Brain microvascular endothelial cell (primary cell): ENCODE results near the gene LRP1B.

Experiments used
- DNase-seq: peaks from one replicate; pipeline ENCODE4 v3.0.0-alpha.2; 2020
- H3K27ac ChIP-seq: fragments of 250-450 bp; sonication (Bioruptor Pico); 2 replicates; pipeline ENCODE4 v1.5.1; 2020; ENCODE audit warnings: mild to moderate bottlenecking, moderate library complexity
- H3K27me3 ChIP-seq: fragments of 250-450 bp; sonication (Bioruptor Pico); replicated peaks from 2 replicates; pipeline ENCODE4 v1.5.1; 2020; ENCODE audit warnings: mild to moderate bottlenecking
- H3K36me3 ChIP-seq: fragments of 250-450 bp; sonication (Bioruptor Pico); replicated peaks from 2 replicates; pipeline ENCODE4 v1.5.1; 2020; ENCODE audit warnings: mild to moderate bottlenecking
- H3K4me3 ChIP-seq: 2 replicates; pipeline ENCODE4 v1.5.1; 2011; ENCODE audit warnings: low read depth, mild to moderate bottlenecking, control low read depth, low read length, moderate library complexity
- in situ Hi-C: cut with HindIII; loops from 2 replicates; pipeline ENCODE4 v1.10.0; 2017; ENCODE audit warnings: low sequenced_read_pairs, low pct_ligation_motif_present
- TF ChIP-seq, protein P1 (sequence below): IDR thresholded peaks from 2 replicates; pipeline ENCODE4 v1.5.1; 2011; ENCODE audit warnings: low read depth, mild to moderate bottlenecking, moderate library complexity, low read length, control low read depth, inconsistent platforms; ENCODE audit errors: missing control alignments

The LRP1B gene

DNA sequence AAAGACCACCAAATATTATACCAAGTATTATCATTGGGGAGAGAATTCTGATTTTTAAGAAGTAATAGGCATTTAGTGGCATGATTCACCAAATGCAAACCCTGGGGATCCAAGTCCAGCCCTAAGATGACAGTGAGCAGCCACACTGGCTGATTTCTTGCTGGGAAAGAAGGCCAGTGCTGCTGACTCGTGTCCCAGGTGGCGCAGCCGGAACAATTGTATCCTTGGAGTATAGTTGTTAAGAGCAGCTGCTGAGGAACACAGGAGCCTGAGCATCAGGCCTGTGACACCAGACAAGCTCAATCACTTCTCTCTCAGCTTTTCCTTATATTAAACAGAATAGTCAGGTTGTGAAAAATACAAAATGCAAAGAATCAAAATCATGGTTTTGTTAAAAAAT, 48.4 kb downstream of the LRP1B start:
- Histone ChIP-seq H3K27ac (no peak overlapping the region), H3K36me3 (no peaks in the 10 kb centered on the region), H3K4me3 (no peak overlapping the region), H3K27me3 (no peaks in the 10 kb centered on the region)
- TF ChIP-seq, protein P1, sequence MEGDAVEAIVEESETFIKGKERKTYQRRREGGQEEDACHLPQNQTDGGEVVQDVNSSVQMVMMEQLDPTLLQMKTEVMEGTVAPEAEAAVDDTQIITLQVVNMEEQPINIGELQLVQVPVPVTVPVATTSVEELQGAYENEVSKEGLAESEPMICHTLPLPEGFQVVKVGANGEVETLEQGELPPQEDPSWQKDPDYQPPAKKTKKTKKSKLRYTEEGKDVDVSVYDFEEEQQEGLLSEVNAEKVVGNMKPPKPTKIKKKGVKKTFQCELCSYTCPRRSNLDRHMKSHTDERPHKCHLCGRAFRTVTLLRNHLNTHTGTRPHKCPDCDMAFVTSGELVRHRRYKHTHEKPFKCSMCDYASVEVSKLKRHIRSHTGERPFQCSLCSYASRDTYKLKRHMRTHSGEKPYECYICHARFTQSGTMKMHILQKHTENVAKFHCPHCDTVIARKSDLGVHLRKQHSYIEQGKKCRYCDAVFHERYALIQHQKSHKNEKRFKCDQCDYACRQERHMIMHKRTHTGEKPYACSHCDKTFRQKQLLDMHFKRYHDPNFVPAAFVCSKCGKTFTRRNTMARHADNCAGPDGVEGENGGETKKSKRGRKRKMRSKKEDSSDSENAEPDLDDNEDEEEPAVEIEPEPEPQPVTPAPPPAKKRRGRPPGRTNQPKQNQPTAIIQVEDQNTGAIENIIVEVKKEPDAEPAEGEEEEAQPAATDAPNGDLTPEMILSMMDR = no peak
- in situ Hi-C loops = no loop called here
- no peak for DNase-seq

DNA sequence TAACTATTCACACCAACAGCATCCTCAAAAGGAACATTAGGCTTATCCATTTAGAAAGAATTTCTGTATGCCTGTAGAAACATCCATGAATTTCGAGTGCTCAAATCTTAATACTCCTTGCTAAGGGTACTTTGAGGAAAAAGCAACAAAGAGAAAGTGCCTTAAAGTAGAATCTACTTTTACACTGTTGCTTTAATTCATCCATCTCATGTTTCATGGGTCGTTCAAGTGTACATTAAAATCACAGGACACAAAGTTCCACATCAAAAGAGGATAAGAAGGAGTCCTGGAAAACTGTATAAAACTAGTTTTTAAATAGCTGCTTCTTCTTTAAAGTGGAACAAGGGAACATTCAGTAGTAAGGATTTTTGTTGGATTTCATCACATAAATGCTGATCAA, 54.5 kb downstream of the LRP1B start:
- H3K4me3 ChIP-seq = no peak overlapping the region
- no peaks in the 10 kb centered on the region for H3K27me3 ChIP-seq
- in situ Hi-C loops = no loop called here
- H3K36me3 ChIP-seq = no peaks in the 10 kb centered on the region
- DNase-seq = no peak
- no peak overlapping the region for H3K27ac ChIP-seq
- TF ChIP-seq, protein P1 = no peak

DNA sequence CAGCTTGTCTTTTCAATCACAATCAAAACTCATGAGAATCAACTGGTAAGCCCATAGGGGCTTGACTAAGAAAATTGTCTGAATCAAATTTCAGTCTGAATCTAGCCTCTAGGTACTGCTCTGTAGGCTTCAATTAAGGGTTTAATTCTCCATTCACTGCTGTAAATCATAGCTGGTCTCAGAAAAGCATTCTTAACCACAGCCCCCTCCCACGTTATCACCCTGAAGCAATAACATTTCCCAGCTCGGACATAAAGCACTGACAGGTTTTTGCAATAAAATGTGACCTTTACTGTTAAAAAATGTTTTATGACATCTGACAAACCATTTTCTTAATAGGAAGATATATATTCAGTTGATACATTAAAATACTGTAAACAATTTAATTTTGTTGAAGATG, 55.0 kb downstream of the LRP1B start:
- in situ Hi-C loops = no loop called here
- H3K27me3 ChIP-seq = no peaks in the 10 kb centered on the region
- TF ChIP-seq, protein P1 = no peak

DNA sequence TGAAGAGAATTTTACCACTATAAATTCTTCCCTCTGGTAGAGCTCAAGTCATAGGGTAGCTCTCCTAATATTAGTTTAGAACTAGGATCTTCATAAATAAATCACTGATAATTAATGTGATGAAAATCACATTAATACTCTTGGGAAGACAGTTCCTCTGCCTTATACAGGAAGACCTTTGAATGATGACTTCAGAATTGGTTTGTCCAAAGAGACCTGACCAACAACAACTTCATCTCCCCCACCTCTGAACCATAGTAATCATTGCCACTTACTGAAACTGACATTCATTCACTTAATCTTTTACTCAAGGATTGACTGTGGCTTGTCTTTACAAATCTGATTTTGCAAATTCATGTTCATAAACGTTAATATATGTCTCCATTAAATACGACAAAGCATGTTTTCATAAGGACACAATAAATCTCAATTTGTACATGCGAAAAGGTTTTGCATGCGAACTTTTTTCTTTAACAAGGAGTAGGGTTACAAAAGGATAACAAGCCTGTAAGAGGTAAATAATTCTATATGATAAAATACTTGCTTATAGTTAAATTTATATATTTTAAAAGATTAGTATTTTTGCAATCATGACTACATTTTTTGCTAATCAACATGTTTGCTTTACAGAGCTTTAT, 61.4 kb downstream of the LRP1B start:
- no peaks in the 10 kb centered on the region for H3K27me3 ChIP-seq
- TF ChIP-seq, protein P1 = no peak
- no peak overlapping the region for H3K27ac ChIP-seq
- no peaks in the 10 kb centered on the region for H3K36me3 ChIP-seq
- in situ Hi-C loops = no loop called here
- H3K4me3 ChIP-seq = no peak overlapping the region
- DNase-seq = no peak

More for the DNA sequence above, 55.0 kb downstream of the LRP1B start:
- Histone ChIP-seq H3K4me3 (no peak overlapping the region), H3K36me3 (no peaks in the 10 kb centered on the region), H3K27ac (no peak overlapping the region)
- DNase-seq = no peak

DNA sequence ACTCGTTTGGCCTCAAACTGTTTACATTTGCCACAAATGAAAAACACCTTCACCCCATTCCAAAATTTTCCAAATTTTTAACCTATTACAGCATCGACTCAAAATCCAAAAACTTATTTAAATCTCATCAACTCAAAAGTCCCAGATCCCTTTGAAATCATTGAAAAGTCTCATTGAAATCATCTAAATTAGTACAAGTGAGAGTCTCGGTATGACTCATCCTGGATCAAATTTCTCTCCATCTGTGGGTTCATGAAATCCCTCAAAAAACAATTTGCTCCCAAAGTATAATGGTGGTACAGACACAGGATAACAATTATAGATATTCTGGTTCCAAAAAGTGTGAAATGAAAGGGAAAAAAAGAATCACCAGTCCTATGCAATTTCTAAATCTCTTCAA, 65.1 kb downstream of the LRP1B start:
- no peak for DNase-seq
- TF ChIP-seq, protein P1 = no peak
- Histone ChIP-seq H3K4me3 (no peak overlapping the region), H3K36me3 (no peaks in the 10 kb centered on the region), H3K27me3 (no peaks in the 10 kb centered on the region), H3K27ac (no peak overlapping the region)
- in situ Hi-C loops = no loop called here

DNA sequence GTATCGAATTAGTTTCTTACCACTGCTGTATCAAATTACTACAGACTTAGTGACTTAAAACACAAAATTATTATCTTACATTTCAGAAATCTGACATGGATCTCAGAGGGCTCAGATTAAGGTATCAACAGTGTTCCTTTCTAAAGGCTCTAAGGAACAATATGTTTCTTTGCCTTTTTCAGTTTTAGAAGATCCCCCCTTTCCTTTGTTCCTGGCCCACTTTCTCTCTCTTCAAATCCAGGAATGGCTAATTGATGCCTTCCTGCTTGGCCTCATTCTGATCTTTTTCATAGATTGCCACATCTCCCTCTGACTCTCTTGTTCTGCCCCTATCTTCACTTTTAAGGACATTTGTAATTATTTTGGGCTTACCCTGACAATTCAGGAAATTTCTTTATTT, 65.7 kb downstream of the LRP1B start:
- Histone ChIP-seq H3K36me3 (no peaks in the 10 kb centered on the region), H3K4me3 (no peak overlapping the region), H3K27ac (no peak overlapping the region), H3K27me3 (no peaks in the 10 kb centered on the region)
- TF ChIP-seq, protein P1 = no peak
- no peak for DNase-seq
- in situ Hi-C loops = no loop called here
